Thyroid gland (tissue), 4 donors: ENCODE data around the gene SLC43A2.

Source experiments
- POLR2A ChIP-seq, 2 donors: fragments of 450-650 bp; IDR thresholded peaks; one replicate each; pipeline ENCODE4 v1.6.1; 2017; ENCODE audit warnings: antibody characterized with exemption in 2 of 2, mild to moderate bottlenecking in 2 of 2, moderate library complexity in 1 of 2
- TF ChIP-seq, protein P1 (sequence below), 6 experiments: fragments of 200-600 bp in 3 of 6; fragments of 450-650 bp in 3 of 6; sonication (generic) in 3 of 6; IDR thresholded peaks; one replicate each; pipeline ENCODE4 v1.5.1; 2016 to 2019; ENCODE audit warnings: antibody characterized with exemption in 6 of 6, mild to moderate bottlenecking in 2 of 6, inconsistent platforms in 1 of 6, moderate library complexity in 1 of 6

- TF ChIP-seq, protein P1, sequence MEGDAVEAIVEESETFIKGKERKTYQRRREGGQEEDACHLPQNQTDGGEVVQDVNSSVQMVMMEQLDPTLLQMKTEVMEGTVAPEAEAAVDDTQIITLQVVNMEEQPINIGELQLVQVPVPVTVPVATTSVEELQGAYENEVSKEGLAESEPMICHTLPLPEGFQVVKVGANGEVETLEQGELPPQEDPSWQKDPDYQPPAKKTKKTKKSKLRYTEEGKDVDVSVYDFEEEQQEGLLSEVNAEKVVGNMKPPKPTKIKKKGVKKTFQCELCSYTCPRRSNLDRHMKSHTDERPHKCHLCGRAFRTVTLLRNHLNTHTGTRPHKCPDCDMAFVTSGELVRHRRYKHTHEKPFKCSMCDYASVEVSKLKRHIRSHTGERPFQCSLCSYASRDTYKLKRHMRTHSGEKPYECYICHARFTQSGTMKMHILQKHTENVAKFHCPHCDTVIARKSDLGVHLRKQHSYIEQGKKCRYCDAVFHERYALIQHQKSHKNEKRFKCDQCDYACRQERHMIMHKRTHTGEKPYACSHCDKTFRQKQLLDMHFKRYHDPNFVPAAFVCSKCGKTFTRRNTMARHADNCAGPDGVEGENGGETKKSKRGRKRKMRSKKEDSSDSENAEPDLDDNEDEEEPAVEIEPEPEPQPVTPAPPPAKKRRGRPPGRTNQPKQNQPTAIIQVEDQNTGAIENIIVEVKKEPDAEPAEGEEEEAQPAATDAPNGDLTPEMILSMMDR (IDR thresholded peaks at IDR 0.05) = no peak
- peak in 1 of 2 donors; percentile 53 for TF ChIP-seq POLR2A (IDR thresholded peaks at IDR 0.05)
Observed at GRCh38 chr17:1643999-1644492, 15.4 kb upstream of the SLC43A2 start.
